ENCODE results near the gene LRRC8C.

GRCh38 chr1:89706700-89707012 lies 73.7 kb downstream of the LRRC8C start:
- TF ChIP-seq CTCF (IDR thresholded peaks at IDR 0.05) (no peak), ZFX (IDR thresholded peaks at IDR 0.05; ENCODE audit: borderline replicate concordance) (no peak)
